Measurements from ENCODE around the gene MLXIP. TPM values are rescaled to one million over a fixed set of nuclear protein-coding genes. Genes with fewer than 3 reads are reported as not detected.
"Not testable (repeated sequence)": the region's sequence is repeated elsewhere in the genome, so short reads cannot be mapped to it uniquely, and the experiment has no call there.

MLXIP gene
- total RNA-seq, 1 donor from 2014 or later, result 34.2 TPM

GRCh38 chr12:122032580-122032979, 46.0 kb upstream of the MLXIP start:
- H3K27me3 ChIP-seq (ENCODE audit: control insufficient read depth, insufficient read depth, low read length), result no peaks in the 10 kb centered on the region
- no peak overlapping the region for H3K4me3 ChIP-seq (ENCODE audit: low read depth, low read length)
- TF ChIP-seq CTCF (IDR thresholded peaks at IDR 0.05; ENCODE audit: insufficient read depth, low read length, poor library complexity, severe bottlenecking), result no peak
- peaks cover 5% of the 10 kb centered on the region for H3K36me3 ChIP-seq (ENCODE audit: control insufficient read depth, insufficient read depth, low read length)
- no peak for DNase-seq (ENCODE audit: low read depth)

GRCh38 chr12:122035292-122035691, 43.3 kb upstream of the MLXIP start:
- TF ChIP-seq CTCF (IDR thresholded peaks at IDR 0.05; ENCODE audit: insufficient read depth, low read length, poor library complexity, severe bottlenecking), result no peak
- no peak for DNase-seq (ENCODE audit: low read depth)

GRCh38 chr12:122036153-122036552, 42.4 kb upstream of the MLXIP start:
- no peak for TF ChIP-seq CTCF (IDR thresholded peaks at IDR 0.05; ENCODE audit: insufficient read depth, low read length, poor library complexity, severe bottlenecking)
- no peak overlapping the region for H3K4me3 ChIP-seq (ENCODE audit: low read depth, low read length)
- H3K36me3 ChIP-seq (ENCODE audit: control insufficient read depth, insufficient read depth, low read length), result peaks cover 4% of the 10 kb centered on the region
- no peaks in the 10 kb centered on the region for H3K27me3 ChIP-seq (ENCODE audit: control insufficient read depth, insufficient read depth, low read length)
- no peak for DNase-seq (ENCODE audit: low read depth)

More at GRCh38 chr12:122035292-122035691, 43.3 kb upstream of the MLXIP start:
- Histone ChIP-seq H3K27me3 (ENCODE audit: control insufficient read depth, insufficient read depth, low read length) (no peaks in the 10 kb centered on the region), H3K36me3 (ENCODE audit: control insufficient read depth, insufficient read depth, low read length) (peaks cover 6% of the 10 kb centered on the region), H3K4me3 (ENCODE audit: low read depth, low read length) (no peak overlapping the region)

GRCh38 chr12:122040579-122041386, 37.8 kb upstream of the MLXIP start:
- H3K36me3 ChIP-seq (ENCODE audit: control insufficient read depth, insufficient read depth, low read length), result peaks cover 4% of the 10 kb centered on the region
- DNase-seq (ENCODE audit: low read depth), result peak; percentile 77
- TF ChIP-seq CTCF (IDR thresholded peaks at IDR 0.05; ENCODE audit: insufficient read depth, low read length, poor library complexity, severe bottlenecking), result no peak
- H3K4me3 ChIP-seq (ENCODE audit: low read depth, low read length), result no peak overlapping the region
- no peaks in the 10 kb centered on the region for H3K27me3 ChIP-seq (ENCODE audit: control insufficient read depth, insufficient read depth, low read length)

- H3K27me3 ChIP-seq (ENCODE audit: control insufficient read depth, insufficient read depth, low read length); H3K36me3 ChIP-seq (ENCODE audit: control insufficient read depth, insufficient read depth, low read length); DNase-seq (ENCODE audit: low read depth); H3K4me3 ChIP-seq (ENCODE audit: low read depth, low read length): not testable (repeated sequence)
Observed at GRCh38 chr12:122041458-122041857, 37.1 kb upstream of the MLXIP start.

GRCh38 chr12:122042910-122043309, 35.6 kb upstream of the MLXIP start:
- Histone ChIP-seq H3K27me3 (ENCODE audit: control insufficient read depth, insufficient read depth, low read length) (no peaks in the 10 kb centered on the region), H3K36me3 (ENCODE audit: control insufficient read depth, insufficient read depth, low read length) (peaks cover 2% of the 10 kb centered on the region), H3K4me3 (ENCODE audit: low read depth, low read length) (no peak overlapping the region)
- TF ChIP-seq CTCF (IDR thresholded peaks at IDR 0.05; ENCODE audit: insufficient read depth, low read length, poor library complexity, severe bottlenecking), result no peak
- no peak for DNase-seq (ENCODE audit: low read depth)

Measured in kidney epithelial cell (primary cell).